ENCODE measurements around the gene PDCD1LG2.
A peak's percentile ranks its signal among the peaks of the same experiment; 100 is the strongest.

The PDCD1LG2 gene

GRCh38 chr9:5531101-5531882 is 21.0 kb downstream of the PDCD1LG2 start:
- H3K27me3 ChIP-seq (ENCODE audit: control insufficient read depth, low read length) = no peaks in the 10 kb centered on the region
- no peaks in the 10 kb centered on the region for H3K9me3 ChIP-seq (ENCODE audit: control insufficient read depth, insufficient read depth, low read length)
- H4K20me1 ChIP-seq (ENCODE audit: control insufficient read depth, insufficient read depth, low read depth, low read length) = peaks cover 15% of the 10 kb centered on the region; the same call in 1 of the 2 replicates
- no peaks in the 10 kb centered on the region for H3K9me2 ChIP-seq (replicated peaks; ENCODE audit: control insufficient read depth, low read length)
- H3K79me2 ChIP-seq (ENCODE audit: control insufficient read depth, low read length) = no peaks in the 10 kb centered on the region
- H3F3A ChIP-seq (ENCODE audit: control insufficient read depth, insufficient read depth) = no peaks in the 10 kb centered on the region
- H3K4me3 ChIP-seq (ENCODE audit: low read length) = no peak overlapping the region
- peaks cover 32% of the 10 kb centered on the region for H3K4me1 ChIP-seq (ENCODE audit: control insufficient read depth, low read length)
- TF ChIP-seq CTCF (IDR thresholded peaks at IDR 0.05; ENCODE audit: low read depth, low read length, poor library complexity, severe bottlenecking) = no peak
- no peak for TF ChIP-seq EZH2phosphoT487 (IDR thresholded peaks at IDR 0.05; ENCODE audit: borderline replicate concordance, low read length)
- no peak overlapping the region for H3K27ac ChIP-seq (ENCODE audit: low read depth, low read length)
- no peaks in the 10 kb centered on the region for H3K36me3 ChIP-seq (ENCODE audit: control insufficient read depth, low read length)
- H3K4me2 ChIP-seq (ENCODE audit: low read length) = peak overlapping the region; percentile 56

- no peaks in the 10 kb centered on the region for H3K36me3 ChIP-seq (ENCODE audit: control insufficient read depth, low read length)
- H3K9me3 ChIP-seq (ENCODE audit: control insufficient read depth, insufficient read depth, low read length) = no peaks in the 10 kb centered on the region
- peaks cover 15% of the 10 kb centered on the region; the same call in 1 of the 2 replicates for H4K20me1 ChIP-seq (ENCODE audit: control insufficient read depth, insufficient read depth, low read depth, low read length)
- H3F3A ChIP-seq (ENCODE audit: control insufficient read depth, insufficient read depth) = no peaks in the 10 kb centered on the region
- H3K4me1 ChIP-seq (ENCODE audit: control insufficient read depth, low read length) = peaks cover 32% of the 10 kb centered on the region
- no peaks in the 10 kb centered on the region for H3K79me2 ChIP-seq (ENCODE audit: control insufficient read depth, low read length)
- no peaks in the 10 kb centered on the region for H3K9me2 ChIP-seq (replicated peaks; ENCODE audit: control insufficient read depth, low read length)
- no peak overlapping the region for H3K27ac ChIP-seq (ENCODE audit: low read depth, low read length)
- H3K4me2 ChIP-seq (ENCODE audit: low read length) = no peak overlapping the region
- no peaks in the 10 kb centered on the region for H3K27me3 ChIP-seq (ENCODE audit: control insufficient read depth, low read length)
- no peak overlapping the region for H3K4me3 ChIP-seq (ENCODE audit: low read length)
- TF ChIP-seq EZH2phosphoT487 (IDR thresholded peaks at IDR 0.05; ENCODE audit: borderline replicate concordance, low read length) (no peak), CTCF (IDR thresholded peaks at IDR 0.05; ENCODE audit: low read depth, low read length, poor library complexity, severe bottlenecking) (no peak)
Observed at GRCh38 chr9:5532306-5532705, 22.0 kb downstream of the PDCD1LG2 start.

GRCh38 chr9:5532790-5533189 is 22.5 kb downstream of the PDCD1LG2 start:
- H3K79me2 ChIP-seq (ENCODE audit: control insufficient read depth, low read length) = no peaks in the 10 kb centered on the region
- H4K20me1 ChIP-seq (ENCODE audit: control insufficient read depth, insufficient read depth, low read depth, low read length) = peaks cover 15% of the 10 kb centered on the region; the same call in 1 of the 2 replicates
- no peaks in the 10 kb centered on the region for H3K27me3 ChIP-seq (ENCODE audit: control insufficient read depth, low read length)
- no peak overlapping the region for H3K27ac ChIP-seq (ENCODE audit: low read depth, low read length)
- no peaks in the 10 kb centered on the region for H3K36me3 ChIP-seq (ENCODE audit: control insufficient read depth, low read length)
- no peaks in the 10 kb centered on the region for H3F3A ChIP-seq (ENCODE audit: control insufficient read depth, insufficient read depth)
- no peak overlapping the region for H3K4me3 ChIP-seq (ENCODE audit: low read length)
- H3K9me2 ChIP-seq (replicated peaks; ENCODE audit: control insufficient read depth, low read length) = no peaks in the 10 kb centered on the region
- TF ChIP-seq CTCF (IDR thresholded peaks at IDR 0.05; ENCODE audit: low read depth, low read length, poor library complexity, severe bottlenecking) (no peak), EZH2phosphoT487 (IDR thresholded peaks at IDR 0.05; ENCODE audit: borderline replicate concordance, low read length) (no peak)
- no peaks in the 10 kb centered on the region for H3K9me3 ChIP-seq (ENCODE audit: control insufficient read depth, insufficient read depth, low read length)
- H3K4me1 ChIP-seq (ENCODE audit: control insufficient read depth, low read length) = peaks cover 32% of the 10 kb centered on the region
- no peak overlapping the region for H3K4me2 ChIP-seq (ENCODE audit: low read length)
